H9 (cell line): Measurements from ENCODE around the gene EHBP1. TPM values are rescaled to one million over a fixed set of nuclear protein-coding genes. Genes with fewer than 3 reads are reported as not detected.

Experiments used
- DNase-seq: peaks from one replicate; pipeline ENCODE4 v3.0.0-alpha.2; 2017
- H2AFZ ChIP-seq: one replicate; pipeline ENCODE4 v1.6.1; 2013; ENCODE audit warnings: mild to moderate bottlenecking, low read length, control low read depth, moderate library complexity
- H2AK5ac ChIP-seq: 2 replicates; pipeline ENCODE4 v1.6.1; 2013; ENCODE audit warnings: low read length, control low read depth, mixed read lengths; ENCODE audit not compliant: insufficient read length
- H2BK120ac ChIP-seq: one replicate; pipeline ENCODE4 v1.6.1; 2013; ENCODE audit warnings: low read depth, mild to moderate bottlenecking, low read length, control low read depth, inconsistent platforms; ENCODE audit not compliant: poor library complexity, severe bottlenecking
- H2BK12ac ChIP-seq: 2 replicates; pipeline ENCODE4 v1.6.1; 2013; ENCODE audit warnings: low read length, control low read depth, mixed read lengths, low read depth; ENCODE audit not compliant: insufficient read length
- H2BK15ac ChIP-seq: 2 replicates; pipeline ENCODE4 v1.6.1; 2013; ENCODE audit warnings: low read depth, low read length, control low read depth
- H2BK20ac ChIP-seq: one replicate; pipeline ENCODE4 v1.6.1; 2013; ENCODE audit warnings: low read depth, mild to moderate bottlenecking, low read length, control low read depth, inconsistent platforms; ENCODE audit not compliant: poor library complexity, severe bottlenecking
- H2BK5ac ChIP-seq: 2 replicates; pipeline ENCODE4 v1.6.1; 2013; ENCODE audit warnings: low read length, control low read depth, mixed read lengths; ENCODE audit not compliant: insufficient read length
- H3K14ac ChIP-seq: 2 replicates; pipeline ENCODE4 v1.6.1; 2013; ENCODE audit warnings: low read length, control low read depth; ENCODE audit not compliant: insufficient read depth
- H3K18ac ChIP-seq: 2 replicates; pipeline ENCODE4 v1.6.1; 2013; ENCODE audit warnings: low read depth, mild to moderate bottlenecking, mixed read lengths, low read length, control low read depth; ENCODE audit not compliant: insufficient read length
- H3K23ac ChIP-seq: 2 replicates; pipeline ENCODE4 v1.6.1; 2013; ENCODE audit warnings: low read length, control low read depth, mixed read lengths, low read depth; ENCODE audit not compliant: insufficient read length
- H3K23me2 ChIP-seq: 2 replicates; pipeline ENCODE4 v1.6.1; 2013; ENCODE audit warnings: low read depth, mild to moderate bottlenecking, mixed read lengths, low read length, control low read depth; ENCODE audit not compliant: insufficient read length, poor library complexity, severe bottlenecking
- H3K27ac ChIP-seq: 2 replicates; pipeline ENCODE4 v1.5.1; 2013; ENCODE audit warnings: low read length, control low read depth, mixed read lengths, low read depth; ENCODE audit not compliant: insufficient read length
- H3K27me3 ChIP-seq: 2 replicates; pipeline ENCODE4 v1.6.1; 2013; ENCODE audit warnings: low read length, control low read depth, inconsistent platforms; ENCODE audit not compliant: insufficient read depth
- H3K4ac ChIP-seq: 2 replicates; pipeline ENCODE4 v1.6.1; 2013; ENCODE audit warnings: low read depth, mild to moderate bottlenecking, control low read depth, inconsistent platforms, low read length, moderate library complexity
- H3K4me1 ChIP-seq: 2 replicates; pipeline ENCODE4 v1.6.1; 2013; ENCODE audit warnings: low read length, control low read depth, inconsistent platforms; ENCODE audit not compliant: insufficient read depth
- H3K4me2 ChIP-seq: 2 replicates; pipeline ENCODE4 v1.6.1; 2013; ENCODE audit warnings: low read length, control low read depth, mixed read lengths; ENCODE audit not compliant: insufficient read length, insufficient read depth
- H3K56ac ChIP-seq: 2 replicates; pipeline ENCODE4 v1.6.1; 2013; ENCODE audit warnings: low read depth, mild to moderate bottlenecking, mixed read lengths, low read length, control low read depth; ENCODE audit not compliant: insufficient read length
- H3K79me1 ChIP-seq: 2 replicates; pipeline ENCODE4 v1.6.1; 2013; ENCODE audit warnings: low read depth, mild to moderate bottlenecking, moderate library complexity, low read length, control low read depth, inconsistent platforms; ENCODE audit not compliant: insufficient read depth, poor library complexity, severe bottlenecking
- H3K79me2 ChIP-seq: 2 replicates; pipeline ENCODE4 v1.6.1; 2013; ENCODE audit warnings: low read length, control low read depth, inconsistent platforms; ENCODE audit not compliant: insufficient read depth
- H3K9ac ChIP-seq: 2 replicates; pipeline ENCODE4 v1.6.1; 2013; ENCODE audit warnings: low read length, control low read depth, mixed read lengths; ENCODE audit not compliant: insufficient read length; ENCODE audit errors: extremely low read depth
- H3K9me3 ChIP-seq: one replicate; pipeline ENCODE4 v1.6.1; 2013; ENCODE audit warnings: low read depth, low read length, inconsistent platforms; ENCODE audit not compliant: control insufficient read depth
- H3T11ph ChIP-seq: one replicate; pipeline ENCODE4 v1.6.1; 2013; ENCODE audit warnings: mild to moderate bottlenecking, low read length, control low read depth, inconsistent platforms
- H4K20me1 ChIP-seq: one replicate; pipeline ENCODE4 v1.6.1; 2013; ENCODE audit not compliant: control insufficient read depth, insufficient read length, insufficient read depth
- H4K5ac ChIP-seq: 2 replicates; pipeline ENCODE4 v1.6.1; 2013; ENCODE audit warnings: low read depth, mild to moderate bottlenecking, mixed read lengths, low read length, control low read depth; ENCODE audit not compliant: insufficient read length
- H4K8ac ChIP-seq: replicated peaks from 2 replicates; pipeline ENCODE4 v1.6.1; 2013; ENCODE audit warnings: low read length, control low read depth, mixed read lengths, low read depth; ENCODE audit not compliant: insufficient read length
- H4K91ac ChIP-seq: 2 replicates; pipeline ENCODE4 v1.6.1; 2013; ENCODE audit warnings: low read depth, mild to moderate bottlenecking, moderate library complexity, mixed read lengths, low read length, control low read depth; ENCODE audit not compliant: insufficient read length
- H3K27ac Mint-ChIP-seq, 3 experiments: 2 replicates in 2 of 3; 3 replicates in 1 of 3; pipeline ENCODE4 v1.8.0; 2020 to 2021; ENCODE audit warnings: mixed read lengths in 3 of 3, mild to moderate bottlenecking in 1 of 3, moderate library complexity in 1 of 3
- H3K27me3 Mint-ChIP-seq: 2 replicates; pipeline ENCODE4 v1.8.0; 2021; ENCODE audit warnings: low read depth, mild to moderate bottlenecking, moderate library complexity, mixed read lengths
- H3K36me3 Mint-ChIP-seq, 3 experiments: 2 replicates in 2 of 3; 3 replicates in 1 of 3; pipeline ENCODE4 v1.8.0; 2020 to 2021; ENCODE audit warnings: low read depth in 3 of 3, mixed read lengths in 3 of 3; ENCODE audit not compliant: insufficient read depth in 1 of 3
- H3K4me1 Mint-ChIP-seq, 2 experiments: 2 replicates each; pipeline ENCODE4 v1.8.0; 2020; ENCODE audit warnings: mixed read lengths in 2 of 2
- H3K4me3 Mint-ChIP-seq, 2 experiments: 2 replicates in 1 of 2; 3 replicates in 1 of 2; pipeline ENCODE4 v1.8.0; 2020 to 2021; ENCODE audit warnings: mild to moderate bottlenecking in 2 of 2, mixed read lengths in 2 of 2, moderate library complexity in 1 of 2
- H3K9me3 Mint-ChIP-seq, 2 experiments: 2 replicates in 1 of 2; 3 replicates in 1 of 2; pipeline ENCODE4 v1.8.0; 2020; ENCODE audit warnings: mild to moderate bottlenecking in 2 of 2, mixed read lengths in 2 of 2, moderate library complexity in 1 of 2
- WGBS: extraction: QIAGEN DNeasy Blood & Tissue Kit; methylation state at CpG from one replicate; pipeline ENCODE4 v1.1.7; 2013; ENCODE audit warnings: missing lambda C conversion rate, low lambda C conversion rate, mixed read lengths; ENCODE audit not compliant: insufficient read length; ENCODE audit errors: extremely low coverage; 5-methylcytosine and 5-hydroxymethylcytosine counted together
- total RNA-seq: library from RNA; stranded (reverse); gene quantifications from 2 replicates; pipeline ENCODE4 v1.2.1, GENCODE V29; 2021
- TF ChIP-seq, protein P1 (sequence below): fragments of 200-600 bp; sonication (generic); conservative IDR thresholded peaks from 3 replicates; pipeline ENCODE4 v1.8.0; 2021; ENCODE audit warnings: antibody characterized with exemption, mild to moderate bottlenecking

The EHBP1 gene
- total RNA-seq, 1 experiment from 2014 or later, result 35.6 TPM

DNA sequence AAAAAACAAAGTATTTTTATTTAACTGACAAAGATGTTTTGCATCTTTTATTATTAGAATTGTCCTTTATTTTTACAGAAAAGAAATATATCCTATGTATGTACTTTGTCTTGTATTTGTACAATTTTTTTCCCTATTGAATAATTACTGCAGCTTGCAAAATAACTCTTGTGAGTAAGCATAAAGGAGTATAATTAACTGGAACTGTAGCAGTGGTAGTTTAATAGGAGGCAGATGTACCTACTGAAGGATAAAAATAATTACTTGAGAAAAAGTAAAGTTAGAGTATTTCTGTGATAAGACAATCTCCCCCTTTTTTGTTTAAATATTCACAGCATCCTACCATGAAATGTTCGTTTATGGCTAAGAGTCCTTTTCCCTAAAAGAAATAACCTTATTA is 34.7 kb downstream of the EHBP1 start:
- Histone ChIP-seq H3K79me1 (no peaks in the 10 kb centered on the region), H4K8ac (no peak overlapping the region), H3K18ac (no peak overlapping the region), H2BK20ac (no peak overlapping the region), H4K5ac (no peak overlapping the region), H3K23me2 (no peaks in the 10 kb centered on the region), H2BK120ac (no peak overlapping the region), H4K20me1 (no peaks in the 10 kb centered on the region), H3K9ac (no peak overlapping the region), H3K56ac (no peak overlapping the region), H2AK5ac (no peak overlapping the region), H3K27me3 (no peaks in the 10 kb centered on the region), H2BK12ac (no peak overlapping the region), H3K27ac (no peak overlapping the region), H3K9me3 (no peaks in the 10 kb centered on the region), H3K79me2 (no peaks in the 10 kb centered on the region), H2BK5ac (no peak overlapping the region), H2AFZ (no peak overlapping the region), H3K23ac (no peak overlapping the region), H3K4me2 (no peak overlapping the region), H3K4ac (no peak overlapping the region), H3K14ac (no peak overlapping the region), H4K91ac (no peak overlapping the region), H2BK15ac (no peak overlapping the region), H3K4me1 (peaks cover 5% of the 10 kb centered on the region; the same call in 1 of the 2 replicates), H3T11ph (no peak overlapping the region)
- H3K4me3 Mint-ChIP-seq, result no peak overlapping the region
- TF ChIP-seq, protein P1, sequence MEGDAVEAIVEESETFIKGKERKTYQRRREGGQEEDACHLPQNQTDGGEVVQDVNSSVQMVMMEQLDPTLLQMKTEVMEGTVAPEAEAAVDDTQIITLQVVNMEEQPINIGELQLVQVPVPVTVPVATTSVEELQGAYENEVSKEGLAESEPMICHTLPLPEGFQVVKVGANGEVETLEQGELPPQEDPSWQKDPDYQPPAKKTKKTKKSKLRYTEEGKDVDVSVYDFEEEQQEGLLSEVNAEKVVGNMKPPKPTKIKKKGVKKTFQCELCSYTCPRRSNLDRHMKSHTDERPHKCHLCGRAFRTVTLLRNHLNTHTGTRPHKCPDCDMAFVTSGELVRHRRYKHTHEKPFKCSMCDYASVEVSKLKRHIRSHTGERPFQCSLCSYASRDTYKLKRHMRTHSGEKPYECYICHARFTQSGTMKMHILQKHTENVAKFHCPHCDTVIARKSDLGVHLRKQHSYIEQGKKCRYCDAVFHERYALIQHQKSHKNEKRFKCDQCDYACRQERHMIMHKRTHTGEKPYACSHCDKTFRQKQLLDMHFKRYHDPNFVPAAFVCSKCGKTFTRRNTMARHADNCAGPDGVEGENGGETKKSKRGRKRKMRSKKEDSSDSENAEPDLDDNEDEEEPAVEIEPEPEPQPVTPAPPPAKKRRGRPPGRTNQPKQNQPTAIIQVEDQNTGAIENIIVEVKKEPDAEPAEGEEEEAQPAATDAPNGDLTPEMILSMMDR, result no peak
- no peaks in the 10 kb centered on the region for H3K27me3 Mint-ChIP-seq
- no peak for DNase-seq
- peaks cover 50 to 58% of the 10 kb centered on the region in 2 experiments for H3K4me1 Mint-ChIP-seq
- no peak overlapping the region for H3K27ac Mint-ChIP-seq
- no peaks in the 10 kb centered on the region for H3K36me3 Mint-ChIP-seq
- H3K9me3 Mint-ChIP-seq, result no peaks in the 10 kb centered on the region
- WGBS, result no CpG with 5 or more reads among the region's 1 CpG
